IPS-20b (cell line): ENCODE data around the gene FIBCD1.

Experiments used
- H3K27ac ChIP-seq: one replicate; pipeline ENCODE4 v1.5.1; 2013; ENCODE audit warnings: low read length
- H3K27me3 ChIP-seq: 2 replicates; pipeline ENCODE4 v1.6.1; 2013; ENCODE audit warnings: mild to moderate bottlenecking, low read length, inconsistent platforms; ENCODE audit not compliant: insufficient read depth
- H3K36me3 ChIP-seq: 2 replicates; pipeline ENCODE4 v1.6.1; 2013; ENCODE audit warnings: low read depth, mild to moderate bottlenecking, inconsistent platforms, low read length, moderate library complexity; ENCODE audit not compliant: insufficient read depth
- H3K4me1 ChIP-seq: 2 replicates; pipeline ENCODE4 v1.6.1; 2013; ENCODE audit warnings: mild to moderate bottlenecking, control low read depth, inconsistent platforms, low read length, moderate library complexity; ENCODE audit not compliant: insufficient read depth
- H3K4me3 ChIP-seq: 2 replicates; pipeline ENCODE4 v1.5.1; 2013; ENCODE audit warnings: mild to moderate bottlenecking, low read length, inconsistent platforms
- H3K9ac ChIP-seq: 2 replicates; pipeline ENCODE4 v1.6.1; 2013; ENCODE audit warnings: low read depth, mild to moderate bottlenecking, inconsistent platforms, low read length, moderate library complexity
- H3K9me3 ChIP-seq: 2 replicates; pipeline ENCODE4 v1.6.1; 2013; ENCODE audit warnings: mild to moderate bottlenecking, low read depth, low read length, inconsistent platforms; ENCODE audit not compliant: insufficient read depth

FIBCD1 gene

GRCh38 chr9:130857864-130858738, 80.9 kb downstream of the FIBCD1 start:
- Histone ChIP-seq H3K9me3 (no peaks in the 10 kb centered on the region), H3K9ac (no peak overlapping the region), H3K27me3 (no peaks in the 10 kb centered on the region), H3K36me3 (peaks cover 81% of the 10 kb centered on the region), H3K4me1 (peaks cover 8% of the 10 kb centered on the region; the same call in 1 of the 2 replicates), H3K4me3 (no peak overlapping the region), H3K27ac (no peak overlapping the region)

- Histone ChIP-seq H3K4me1 (peaks cover 8% of the 10 kb centered on the region; the same call in 1 of the 2 replicates), H3K36me3 (peaks cover 76% of the 10 kb centered on the region), H3K4me3 (no peak overlapping the region), H3K9ac (no peak overlapping the region), H3K9me3 (no peaks in the 10 kb centered on the region), H3K27ac (no peak overlapping the region), H3K27me3 (no peaks in the 10 kb centered on the region)
Measured at GRCh38 chr9:130856474-130856873, 82.6 kb downstream of the FIBCD1 start.

DNA sequence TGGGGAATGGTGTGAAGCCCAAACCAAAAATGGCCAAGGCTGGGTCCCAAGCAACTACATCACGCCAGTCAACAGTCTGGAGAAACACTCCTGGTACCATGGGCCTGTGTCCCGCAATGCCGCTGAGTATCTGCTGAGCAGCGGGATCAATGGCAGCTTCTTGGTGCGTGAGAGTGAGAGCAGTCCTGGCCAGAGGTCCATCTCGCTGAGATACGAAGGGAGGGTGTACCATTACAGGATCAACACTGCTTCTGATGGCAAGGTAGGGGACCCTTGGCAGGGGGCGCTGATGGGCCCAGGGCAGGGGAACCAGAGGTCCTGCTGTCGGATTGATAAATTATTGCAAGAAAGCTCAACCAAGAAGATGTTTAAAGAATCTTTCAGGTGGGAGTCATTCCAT, 84.2 kb downstream of the FIBCD1 start:
- Histone ChIP-seq H3K36me3 (peaks cover 61% of the 10 kb centered on the region), H3K4me1 (peaks cover 4% of the 10 kb centered on the region; the same call in 1 of the 2 replicates), H3K27me3 (no peaks in the 10 kb centered on the region)

DNA sequence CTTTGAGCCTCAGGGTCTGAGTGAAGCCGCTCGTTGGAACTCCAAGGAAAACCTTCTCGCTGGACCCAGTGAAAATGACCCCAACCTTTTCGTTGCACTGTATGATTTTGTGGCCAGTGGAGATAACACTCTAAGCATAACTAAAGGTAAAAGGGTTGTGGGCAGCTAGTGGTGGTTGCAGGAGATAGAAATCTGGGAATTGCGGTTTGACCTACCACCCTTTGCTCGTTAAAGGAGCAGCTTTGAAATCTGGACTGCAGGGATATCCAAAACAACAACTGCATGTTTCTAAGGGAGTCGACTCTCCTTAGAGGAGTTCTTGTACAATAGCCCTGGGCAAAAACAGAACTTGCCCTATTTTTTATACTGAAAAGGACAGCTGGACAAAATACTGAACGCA, 85.0 kb downstream of the FIBCD1 start:
- Histone ChIP-seq H3K27me3 (no peaks in the 10 kb centered on the region), H3K4me1 (peaks cover 3% of the 10 kb centered on the region; the same call in 1 of the 2 replicates), H3K27ac (no peak overlapping the region), H3K9ac (no peak overlapping the region), H3K4me3 (no peak overlapping the region), H3K36me3 (peaks cover 57% of the 10 kb centered on the region), H3K9me3 (no peaks in the 10 kb centered on the region)

More for the DNA sequence above, 84.2 kb downstream of the FIBCD1 start:
- no peaks in the 10 kb centered on the region for H3K9me3 ChIP-seq
- H3K4me3 ChIP-seq: no peak overlapping the region
- no peak overlapping the region for H3K9ac ChIP-seq
- no peak overlapping the region for H3K27ac ChIP-seq

DNA sequence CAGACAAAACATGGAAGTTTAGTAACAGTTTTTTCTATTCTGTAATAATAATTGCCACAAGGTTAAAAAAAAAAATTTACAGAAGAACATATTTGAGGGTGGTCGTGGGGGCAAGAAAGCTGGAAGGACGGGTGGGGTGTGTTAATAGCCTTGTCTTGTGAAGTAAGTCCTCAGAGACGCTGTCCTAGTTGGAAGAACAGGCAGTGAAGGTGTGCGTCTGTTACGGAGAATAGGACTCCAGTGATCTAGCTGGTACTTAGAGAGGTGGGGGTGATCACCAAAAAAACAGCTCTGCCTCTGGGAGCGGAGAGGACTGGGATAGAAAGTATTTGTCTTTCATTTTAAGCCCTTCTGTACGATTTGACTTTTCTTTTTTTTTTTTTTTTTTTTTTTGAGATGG, 86.2 kb downstream of the FIBCD1 start:
- Histone ChIP-seq H3K27ac (no peak overlapping the region), H3K9me3 (no peaks in the 10 kb centered on the region), H3K36me3 (peaks cover 44% of the 10 kb centered on the region), H3K4me1 (peaks cover 3% of the 10 kb centered on the region; the same call in 1 of the 2 replicates), H3K9ac (no peak overlapping the region), H3K27me3 (no peaks in the 10 kb centered on the region), H3K4me3 (no peak overlapping the region)
